Measurements from ENCODE around the gene CHST11. TPM values are rescaled to one million over a fixed set of nuclear protein-coding genes. Genes with fewer than 3 reads are reported as not detected.

Gene CHST11
- total and polyA plus RNA-seq, 9 of the 15 experiments (the other 6 are each of a cell fraction or from before 2014, with no cell fraction given): 2.3 to 38.7 (median 15.0) TPM

- TF ChIP-seq CHD7 (IDR thresholded peaks at IDR 0.05; ENCODE audit: low read depth, low read length) (no peak), FIP1L1 (IDR thresholded peaks at IDR 0.05; ENCODE audit: low read depth, low read length, poor library complexity, severe bottlenecking) (no peak), RBM22 (IDR thresholded peaks at IDR 0.05; ENCODE audit: low read depth, low read length, poor library complexity, severe bottlenecking) (no peak), CREB1 (IDR thresholded peaks at IDR 0.05) (no peak), CREB1 (CRISPR knock-in tag; IDR thresholded peaks at IDR 0.05) (no peak), NR1H2 (CRISPR knock-in tag; IDR thresholded peaks at IDR 0.05) (no peak), CBX8 (IDR thresholded peaks at IDR 0.05; ENCODE audit: borderline replicate concordance, extremely low read depth, low read depth, low read length, poor library complexity, severe bottlenecking) (no peak), TCF3 (CRISPR knock-in tag; IDR thresholded peaks at IDR 0.05) (no peak), RBM25 (IDR thresholded peaks at IDR 0.05; ENCODE audit: low read depth, low read length, severe bottlenecking) (peak; percentile 79), ZZZ3 (IDR thresholded peaks at IDR 0.05) (no peak), RB1 (IDR thresholded peaks at IDR 0.05; ENCODE audit: low read depth) (no peak)
Measured at GRCh38 chr12:104635607-104636343, 179.0 kb downstream of the CHST11 start (continued).
